Activated CD8-positive, alpha-beta memory T cell treated with anti-CD3 and anti-CD28 coated beads for 36 hours (primary cell): ENCODE results near the gene CDH13. TPM values are rescaled to one million over a fixed set of nuclear protein-coding genes. Genes with fewer than 3 reads are reported as not detected.

Source experiments
- CTCF ChIA-PET: fragments of 350-600 bp; sonication (Branson Sonifier 250); formaldehyde crosslinking; loops from one replicate; lab custom pipeline; 2021; ENCODE audit warnings: antibody characterized with exemption; lab: Charles Lee
- POLR2A ChIA-PET: fragments of 350-600 bp; sonication (Branson Sonifier 250); formaldehyde crosslinking; loops from one replicate; lab custom pipeline; 2021; ENCODE audit warnings: antibody characterized with exemption; lab: Charles Lee
- total RNA-seq, 2 experiments: library from RNA; stranded (reverse); gene quantifications; one replicate each; pipeline ENCODE4 v1.2.3, GENCODE V29; 2021

Gene CDH13
- total RNA-seq, 2 experiments from 2014 or later: not detected

GRCh38 chr16:83513008-83513755, 886.4 kb downstream of the CDH13 start:
- POLR2A ChIA-PET: no interaction called here
- CTCF ChIA-PET: no interaction called here

- CTCF ChIA-PET: no interaction called here
- POLR2A ChIA-PET: no interaction called here
Observed at GRCh38 chr16:83515395-83515794, 888.6 kb downstream of the CDH13 start.

GRCh38 chr16:83516931-83517330, 890.2 kb downstream of the CDH13 start:
- ChIA-PET CTCF (no interaction called here), POLR2A (no interaction called here)

GRCh38 chr16:83517398-83517797, 890.6 kb downstream of the CDH13 start:
- POLR2A ChIA-PET: no interaction called here
- CTCF ChIA-PET: no interaction called here

GRCh38 chr16:83520596-83520995, 893.8 kb downstream of the CDH13 start:
- POLR2A ChIA-PET: no interaction called here
- CTCF ChIA-PET: interaction anchor here (0.6 kb wide), 1 partner anchor 317 kb away, joined by 3 read pairs; no protein-coding TSS in a partner anchor

GRCh38 chr16:83530293-83530692, 903.5 kb downstream of the CDH13 start:
- CTCF ChIA-PET: no interaction called here
- POLR2A ChIA-PET: no interaction called here

- ChIA-PET POLR2A (no interaction called here), CTCF (no interaction called here)
Observed at GRCh38 chr16:83532634-83533033, 905.9 kb downstream of the CDH13 start.

- POLR2A ChIA-PET: no interaction called here
- CTCF ChIA-PET: no interaction called here
Observed at GRCh38 chr16:83533193-83533592, 906.4 kb downstream of the CDH13 start.

GRCh38 chr16:83538707-83539106, 911.9 kb downstream of the CDH13 start:
- POLR2A ChIA-PET: no interaction called here
- CTCF ChIA-PET: no interaction called here

GRCh38 chr16:83539736-83540490, 913.1 kb downstream of the CDH13 start:
- POLR2A ChIA-PET: no interaction called here
- CTCF ChIA-PET: no interaction called here

- ChIA-PET CTCF (no interaction called here), POLR2A (no interaction called here)
Observed at GRCh38 chr16:83541231-83541630, 914.5 kb downstream of the CDH13 start.

- ChIA-PET POLR2A (no interaction called here), CTCF (no interaction called here)
Observed at GRCh38 chr16:83542491-83542890, 915.7 kb downstream of the CDH13 start.

GRCh38 chr16:83549316-83550182, 922.8 kb downstream of the CDH13 start:
- ChIA-PET POLR2A (no interaction called here), CTCF (no interaction called here)

GRCh38 chr16:83550183-83550569, 923.4 kb downstream of the CDH13 start:
- CTCF ChIA-PET: no interaction called here

GRCh38 chr16:83552228-83552627, 925.5 kb downstream of the CDH13 start:
- POLR2A ChIA-PET: no interaction called here
- CTCF ChIA-PET: no interaction called here

More at GRCh38 chr16:83550183-83550569, 923.4 kb downstream of the CDH13 start:
- POLR2A ChIA-PET: no interaction called here

- POLR2A ChIA-PET: no interaction called here
- CTCF ChIA-PET: no interaction called here
Observed at GRCh38 chr16:83552930-83553329, 926.2 kb downstream of the CDH13 start.

GRCh38 chr16:83554096-83554495, 927.3 kb downstream of the CDH13 start:
- ChIA-PET POLR2A (no interaction called here), CTCF (no interaction called here)

GRCh38 chr16:83554540-83554939, 927.8 kb downstream of the CDH13 start:
- ChIA-PET CTCF (no interaction called here), POLR2A (no interaction called here)

GRCh38 chr16:83561876-83562275, 935.1 kb downstream of the CDH13 start:
- ChIA-PET POLR2A (no interaction called here), CTCF (no interaction called here)

GRCh38 chr16:83568345-83568744, 941.6 kb downstream of the CDH13 start:
- CTCF ChIA-PET: no interaction called here
- POLR2A ChIA-PET: no interaction called here
